HUES6 (cell line): ENCODE data around the gene CCNG2.
A peak's percentile ranks its signal among the peaks of the same experiment; 100 is the strongest.

ENCODE experiments used
- H3K27ac ChIP-seq: 2 replicates; pipeline ENCODE4 v1.7.0; 2013; ENCODE audit warnings: low read depth, mild to moderate bottlenecking, low read length, inconsistent platforms
- H3K27me3 ChIP-seq: 2 replicates; pipeline ENCODE4 v1.6.1; 2013; ENCODE audit warnings: low read length; ENCODE audit not compliant: control insufficient read depth, insufficient read depth
- H3K36me3 ChIP-seq: 2 replicates; pipeline ENCODE4 v1.6.1; 2013; ENCODE audit warnings: low read length; ENCODE audit not compliant: control insufficient read depth, insufficient read depth
- H3K4me1 ChIP-seq: 2 replicates; pipeline ENCODE4 v1.6.1; 2013; ENCODE audit warnings: low read length; ENCODE audit not compliant: control insufficient read depth, insufficient read depth
- H3K4me3 ChIP-seq: 2 replicates; pipeline ENCODE4 v1.5.1; 2013; ENCODE audit warnings: low read depth, low read length
- H3K9ac ChIP-seq: one replicate; pipeline ENCODE4 v1.6.1; 2013; ENCODE audit warnings: mild to moderate bottlenecking, low read length
- H3K9me3 ChIP-seq: 2 replicates; pipeline ENCODE4 v1.6.1; 2013; ENCODE audit warnings: low read depth, low read length; ENCODE audit not compliant: control insufficient read depth, insufficient read depth

CCNG2 gene

DNA sequence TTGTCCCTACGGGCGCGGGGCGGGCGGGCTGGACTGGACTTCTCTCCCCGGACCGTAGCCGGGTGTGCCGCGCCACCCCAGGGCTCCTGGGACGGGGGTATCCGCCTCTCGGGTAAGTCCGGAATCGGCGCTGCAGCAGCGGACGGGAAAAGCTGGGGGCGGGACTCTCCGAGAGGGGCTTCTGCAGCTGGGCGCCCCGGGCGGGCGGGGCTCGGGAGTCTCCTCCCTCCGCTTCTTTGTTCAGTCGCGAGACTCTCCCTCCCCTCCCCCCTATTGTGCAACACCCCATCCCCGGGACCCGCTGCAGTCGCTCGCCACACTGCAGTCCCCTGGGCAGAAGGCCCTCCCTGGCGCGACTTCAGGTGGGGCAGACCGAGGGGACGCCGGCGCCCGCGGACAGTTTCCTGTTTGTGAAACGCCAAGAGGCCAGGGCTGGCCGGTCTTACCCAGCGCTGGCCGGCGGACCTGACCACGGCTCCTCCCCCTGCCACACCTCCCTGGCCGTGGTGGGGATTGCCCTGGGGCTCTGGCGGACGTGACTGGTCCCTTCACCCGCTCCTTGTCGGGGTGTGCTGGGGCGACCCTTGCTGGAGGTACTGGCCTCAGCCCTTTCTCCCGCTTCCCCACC lies 966 bp downstream of the CCNG2 start:
- Histone ChIP-seq H3K27me3 (no peaks in the 10 kb centered on the region), H3K27ac (no peak overlapping the region; the same call in 1 of the 2 replicates), H3K36me3 (peaks cover 39% of the 10 kb centered on the region), H3K4me1 (peaks cover 33% of the 10 kb centered on the region), H3K9me3 (no peaks in the 10 kb centered on the region), H3K9ac (peak overlapping the region; percentile 99), H3K4me3 (peak overlapping the region; percentile 90)

DNA sequence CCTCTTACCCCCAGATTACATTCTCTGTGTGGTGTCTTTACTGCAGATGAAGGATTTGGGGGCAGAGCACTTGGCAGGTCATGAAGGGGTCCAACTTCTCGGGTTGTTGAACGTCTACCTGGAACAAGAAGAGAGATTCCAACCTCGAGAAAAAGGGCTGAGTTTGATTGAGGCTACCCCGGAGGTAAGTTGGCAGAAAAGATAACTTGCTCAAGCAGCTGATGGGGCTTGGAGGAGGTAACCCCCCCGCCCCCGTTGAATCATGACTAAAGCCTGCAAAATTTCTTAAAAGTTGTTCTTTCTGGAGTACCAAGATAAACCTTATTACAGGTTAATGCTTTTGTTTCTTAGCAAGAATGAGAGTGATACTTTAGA lies 1.5 kb downstream of the CCNG2 start:
- Histone ChIP-seq H3K9me3 (no peaks in the 10 kb centered on the region), H3K9ac (peak overlapping the region; percentile 37), H3K4me1 (peaks cover 32% of the 10 kb centered on the region), H3K27ac (no peak overlapping the region), H3K4me3 (peak overlapping the region; percentile 90), H3K27me3 (no peaks in the 10 kb centered on the region), H3K36me3 (peaks cover 44% of the 10 kb centered on the region)

DNA sequence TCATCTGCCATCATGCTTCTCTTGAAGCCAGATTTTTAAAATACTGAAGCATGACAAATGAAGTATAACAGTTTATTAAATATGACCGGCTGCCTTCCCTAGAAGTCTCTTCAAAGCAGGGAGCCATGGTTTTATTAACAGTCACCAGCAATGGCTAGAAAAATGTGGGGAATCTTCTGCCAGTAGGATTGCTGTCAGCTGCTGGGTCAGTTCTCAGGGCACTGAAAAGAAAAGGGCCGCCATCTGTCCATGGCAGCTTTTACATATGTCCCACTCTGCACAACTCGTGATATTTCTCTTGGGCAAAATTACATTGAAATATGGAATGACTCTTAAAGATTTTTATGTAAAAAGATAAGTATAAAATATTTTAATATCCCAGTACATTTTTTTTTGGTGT lies 2.8 kb downstream of the CCNG2 start:
- H3K4me1 ChIP-seq = peaks cover 19% of the 10 kb centered on the region
- no peak overlapping the region for H3K9ac ChIP-seq
- no peaks in the 10 kb centered on the region for H3K27me3 ChIP-seq
- H3K4me3 ChIP-seq = no peak overlapping the region
- no peak overlapping the region for H3K27ac ChIP-seq
- H3K36me3 ChIP-seq = peaks cover 57% of the 10 kb centered on the region
- H3K9me3 ChIP-seq = no peaks in the 10 kb centered on the region

DNA sequence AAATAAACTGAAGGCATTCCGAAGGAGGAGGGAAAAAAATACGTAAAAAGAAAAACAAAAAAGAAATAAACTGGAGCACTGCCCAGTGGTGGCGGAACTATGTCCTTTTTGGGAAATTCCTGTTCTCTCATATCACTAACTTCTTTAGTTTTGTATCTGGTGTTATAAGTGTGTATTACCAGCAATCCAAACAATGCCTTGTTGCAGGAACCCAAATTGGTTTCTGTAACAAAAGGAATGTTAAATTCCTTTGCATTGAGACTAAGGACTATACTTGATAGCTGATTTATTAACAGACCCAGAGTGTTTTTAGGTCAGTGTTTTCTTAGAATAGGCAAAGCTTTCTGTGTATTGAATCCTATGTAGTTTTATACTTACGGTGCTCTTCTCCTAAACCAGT lies 6.6 kb downstream of the CCNG2 start:
- Histone ChIP-seq H3K27ac (no peak overlapping the region), H3K27me3 (no peaks in the 10 kb centered on the region), H3K9me3 (no peaks in the 10 kb centered on the region), H3K36me3 (peaks cover 94% of the 10 kb centered on the region), H3K4me1 (peaks cover 4% of the 10 kb centered on the region; the same call in 1 of the 2 replicates), H3K9ac (no peak overlapping the region), H3K4me3 (no peak overlapping the region)

DNA sequence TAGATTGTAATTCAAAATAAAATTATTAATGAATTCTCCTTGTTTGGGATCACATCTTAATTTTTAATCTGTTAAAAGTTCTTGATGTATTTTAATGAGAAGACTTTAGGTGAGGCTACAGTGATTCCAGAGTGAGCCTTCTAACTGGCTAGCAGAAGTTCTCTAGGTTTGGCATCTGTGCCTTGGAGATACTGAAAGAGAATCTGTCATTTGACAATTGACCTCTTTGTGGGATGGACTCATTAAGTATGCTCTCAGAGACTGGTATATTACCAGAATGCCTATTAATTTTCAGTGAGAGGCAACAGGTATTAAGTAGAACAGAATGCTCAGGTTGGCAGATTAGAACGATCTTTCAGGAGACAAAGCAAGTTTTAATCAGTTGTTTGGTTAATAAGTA lies 10.2 kb downstream of the CCNG2 start:
- Histone ChIP-seq H3K27me3 (peaks cover 12% of the 10 kb centered on the region), H3K36me3 (peaks cover 86% of the 10 kb centered on the region), H3K27ac (no peak overlapping the region), H3K9ac (no peak overlapping the region), H3K9me3 (no peaks in the 10 kb centered on the region), H3K4me3 (no peak overlapping the region), H3K4me1 (no peaks in the 10 kb centered on the region)

DNA sequence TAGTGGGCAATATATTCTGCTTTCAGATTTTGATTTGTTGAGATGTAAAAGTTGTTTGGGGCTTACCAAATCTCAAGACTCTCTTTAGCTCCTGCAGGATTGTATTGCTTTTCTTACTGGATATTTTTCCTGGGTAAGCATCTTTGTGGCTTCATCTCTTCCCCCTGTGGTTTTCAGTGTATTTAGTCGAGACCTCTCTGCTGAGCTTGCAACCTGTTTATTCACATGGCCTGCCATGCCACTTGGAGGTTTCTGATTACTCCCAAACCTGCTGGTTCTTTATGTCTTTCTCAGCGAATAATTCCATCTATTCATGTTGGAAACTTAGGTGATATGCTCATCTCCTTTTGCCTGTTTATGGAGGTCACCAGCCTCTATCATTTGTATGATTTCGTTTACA lies 10.9 kb downstream of the CCNG2 start:
- Histone ChIP-seq H3K4me3 (no peak overlapping the region), H3K9ac (no peak overlapping the region), H3K4me1 (no peaks in the 10 kb centered on the region), H3K9me3 (no peaks in the 10 kb centered on the region), H3K36me3 (peaks cover 79% of the 10 kb centered on the region), H3K27me3 (peaks cover 18% of the 10 kb centered on the region), H3K27ac (no peak overlapping the region)

DNA sequence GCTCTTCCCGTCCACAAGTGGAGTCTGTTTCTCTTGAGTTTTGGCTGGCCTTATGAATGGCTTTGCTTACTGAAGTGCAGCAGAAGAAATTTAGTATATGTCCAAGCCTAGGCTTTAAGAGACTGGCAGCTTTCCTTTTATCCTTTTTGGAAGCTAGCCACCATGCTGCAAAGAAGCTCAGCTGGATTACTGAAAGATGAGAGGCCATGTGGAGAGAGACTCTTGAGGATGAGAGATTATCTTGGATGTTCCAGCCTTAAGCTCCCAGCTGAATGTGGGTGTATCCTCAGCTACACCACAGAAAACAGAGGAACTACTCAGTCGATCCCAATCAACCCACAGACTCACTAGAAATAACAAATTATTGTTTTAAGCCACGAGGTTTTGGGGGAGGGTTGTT lies 12.5 kb downstream of the CCNG2 start:
- peaks cover 35% of the 10 kb centered on the region for H3K27me3 ChIP-seq
- no peak overlapping the region for H3K4me3 ChIP-seq
- no peaks in the 10 kb centered on the region for H3K9me3 ChIP-seq
- no peak overlapping the region for H3K27ac ChIP-seq
- H3K36me3 ChIP-seq = peaks cover 63% of the 10 kb centered on the region
- H3K9ac ChIP-seq = no peak overlapping the region
- H3K4me1 ChIP-seq = no peaks in the 10 kb centered on the region

DNA sequence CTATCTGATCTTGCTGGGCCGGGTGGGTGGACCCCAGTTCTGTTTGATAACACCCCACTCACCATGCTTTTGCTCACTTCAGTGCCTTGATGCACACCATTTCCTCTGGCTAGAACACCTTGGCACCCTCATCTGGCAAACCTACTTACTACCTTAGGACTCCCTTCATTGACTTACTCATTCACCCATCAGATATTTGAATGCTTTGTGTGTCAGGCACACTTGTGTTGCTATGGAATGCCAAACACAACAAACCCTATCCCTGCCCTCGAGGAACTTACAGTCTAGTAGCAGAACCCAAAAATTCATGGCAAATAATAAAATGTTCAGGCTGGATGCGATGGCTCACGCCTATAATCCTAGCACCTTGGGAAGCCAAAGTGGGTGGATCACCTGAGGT lies 13.9 kb downstream of the CCNG2 start:
- H3K9me3 ChIP-seq = no peaks in the 10 kb centered on the region
- no peak overlapping the region for H3K9ac ChIP-seq
- H3K27ac ChIP-seq = no peak overlapping the region
- peaks cover 43% of the 10 kb centered on the region for H3K27me3 ChIP-seq
- H3K4me3 ChIP-seq = no peak overlapping the region
- peaks cover 10% of the 10 kb centered on the region; the same call in 1 of the 2 replicates for H3K4me1 ChIP-seq
- peaks cover 48% of the 10 kb centered on the region for H3K36me3 ChIP-seq

DNA sequence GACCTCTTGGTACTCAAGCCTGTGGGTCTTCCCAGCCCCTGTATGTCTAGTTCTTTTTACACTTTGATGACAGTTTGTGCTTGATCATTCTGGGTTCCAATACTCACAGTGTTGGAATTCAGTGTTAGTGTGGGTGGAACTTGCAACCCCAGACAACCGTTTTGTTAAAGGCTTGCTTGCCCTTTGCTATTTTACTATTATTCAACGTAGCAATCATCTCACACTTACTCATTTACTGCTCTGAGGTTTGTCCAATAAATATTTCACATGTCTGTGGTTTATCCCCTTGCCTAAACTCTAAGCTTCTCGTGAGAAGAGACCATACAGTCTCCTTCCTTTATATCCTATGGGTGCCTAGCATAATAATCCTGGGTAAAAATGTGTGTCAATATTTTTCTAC lies 15.3 kb downstream of the CCNG2 start:
- Histone ChIP-seq H3K9me3 (no peaks in the 10 kb centered on the region), H3K27me3 (peaks cover 57% of the 10 kb centered on the region), H3K4me1 (peaks cover 10% of the 10 kb centered on the region; the same call in 1 of the 2 replicates), H3K4me3 (no peak overlapping the region), H3K9ac (no peak overlapping the region), H3K27ac (no peak overlapping the region), H3K36me3 (peaks cover 34% of the 10 kb centered on the region)

DNA sequence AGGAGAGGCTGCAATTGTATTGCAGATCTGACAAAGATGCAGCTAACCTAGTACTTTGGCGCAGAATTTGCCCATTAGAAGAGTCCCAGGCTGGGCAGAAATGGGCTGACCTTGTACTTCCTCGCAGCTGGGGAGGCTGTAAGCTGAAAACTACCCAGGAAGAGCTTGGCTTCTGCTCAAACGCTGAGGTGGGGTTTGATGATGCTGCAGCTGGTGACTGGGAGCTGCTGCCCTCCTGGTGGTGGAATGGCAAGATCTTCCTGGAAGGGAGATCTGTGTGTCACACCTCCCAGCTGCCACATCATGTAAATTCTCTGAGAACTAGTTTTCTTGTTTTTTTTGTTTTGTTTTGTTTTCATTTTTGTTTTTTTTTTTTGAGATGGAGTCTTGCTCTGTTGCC lies 17.4 kb downstream of the CCNG2 start:
- Histone ChIP-seq H3K27ac (no peak overlapping the region), H3K27me3 (peaks cover 78% of the 10 kb centered on the region), H3K9ac (no peak overlapping the region)

DNA sequence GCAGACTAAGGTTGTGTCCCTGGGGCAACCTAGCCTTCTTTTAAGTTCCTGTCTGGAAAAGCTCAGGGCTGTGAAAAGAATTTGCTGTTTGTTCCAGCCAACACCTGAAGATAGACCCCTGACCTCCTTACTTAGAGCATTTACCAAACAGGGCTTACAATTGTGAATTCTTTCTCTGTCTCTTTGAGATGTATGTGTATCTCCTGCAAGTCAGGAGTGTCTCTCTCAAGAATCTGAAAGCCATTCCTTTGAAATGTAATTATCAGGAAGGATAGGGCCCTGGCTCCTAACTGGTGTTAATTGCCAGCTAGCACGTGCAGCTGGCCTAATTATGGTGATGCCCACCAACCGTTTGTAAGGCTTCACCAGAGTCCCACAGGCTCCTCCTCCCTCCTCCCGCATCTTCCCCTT lies 18.2 kb downstream of the CCNG2 start:
- H3K27me3 ChIP-seq = peaks cover 82% of the 10 kb centered on the region
- H3K9ac ChIP-seq = no peak overlapping the region
- no peaks in the 10 kb centered on the region for H3K9me3 ChIP-seq
- H3K27ac ChIP-seq = no peak overlapping the region
- peaks cover 7% of the 10 kb centered on the region; the same call in 1 of the 2 replicates for H3K36me3 ChIP-seq
- no peak overlapping the region for H3K4me3 ChIP-seq
- H3K4me1 ChIP-seq = peaks cover 10% of the 10 kb centered on the region; the same call in 1 of the 2 replicates

More for the DNA sequence above, 17.4 kb downstream of the CCNG2 start:
- H3K9me3 ChIP-seq = no peaks in the 10 kb centered on the region
- peaks cover 10% of the 10 kb centered on the region; the same call in 1 of the 2 replicates for H3K4me1 ChIP-seq
- peaks cover 15% of the 10 kb centered on the region for H3K36me3 ChIP-seq
- H3K4me3 ChIP-seq = no peak overlapping the region
